ENCODE data around the gene CATSPERD.

CATSPERD gene

GRCh38 chr19:5775668-5776309 lies 55.4 kb downstream of the CATSPERD start:
- TF ChIP-seq CTCF (IDR thresholded peaks at IDR 0.05) = no peak

- TF ChIP-seq CTCF (IDR thresholded peaks at IDR 0.05) = no peak
These were observed 58.0 kb downstream of the CATSPERD start for GRCh38 chr19:5778402-5778801.

GRCh38 chr19:5782322-5782721 lies 61.9 kb downstream of the CATSPERD start:
- TF ChIP-seq CTCF (IDR thresholded peaks at IDR 0.05) = no peak

- no peak for TF ChIP-seq CTCF (IDR thresholded peaks at IDR 0.05)
These were observed 62.8 kb downstream of the CATSPERD start for GRCh38 chr19:5782945-5783919.

- TF ChIP-seq CTCF (IDR thresholded peaks at IDR 0.05) = no peak
These were observed 64.2 kb downstream of the CATSPERD start, which contains the start of gene PRR22 for GRCh38 chr19:5784581-5785147. TSS of gene PRR22 (minus strand) at chr19:5784746. CDS start at chr19:5784660, 86 bp downstream.

- TF ChIP-seq CTCF (IDR thresholded peaks at IDR 0.05) = no peak
These were observed 65.0 kb downstream of the CATSPERD start for GRCh38 chr19:5785423-5785822.

- no peak for TF ChIP-seq CTCF (IDR thresholded peaks at IDR 0.05)
These were observed 66.4 kb downstream of the CATSPERD start for GRCh38 chr19:5786593-5787408.
